ENCODE results near the gene PAFAH2. TPM values are rescaled to one million over a fixed set of nuclear protein-coding genes. Genes with fewer than 3 reads are reported as not detected.

PAFAH2 gene
- total RNA-seq, 1 experiment from 2014 or later = 13.0 TPM

GRCh38 chr1:26044414-26044813 is 46.6 kb upstream of the PAFAH2 start:
- no peaks in the 10 kb centered on the region for H4K20me1 ChIP-seq (ENCODE audit: insufficient read depth)
- H3K27me3 ChIP-seq (ENCODE audit: insufficient read depth, low read length) = no peaks in the 10 kb centered on the region
- H2AFZ ChIP-seq (ENCODE audit: low read depth, low read length, poor library complexity, severe bottlenecking) = no peak overlapping the region
- H3K9me3 ChIP-seq (ENCODE audit: control insufficient read depth in 1 of 2, insufficient read depth in 1 of 2, low read depth in 1 of 2, low read length in 2 of 2) = no peaks in the 10 kb centered on the region
- CTCF ChIA-PET = interaction anchor here (0.9 to 2.5 kb wide), 2 partner anchors 8 to 9 kb away, joined by 5 to 7 read pairs; no protein-coding TSS in a partner anchor
- ATAC-seq (no peak), DNase-seq (ENCODE audit: low read depth, low spot score) (no peak)
- BruUV-seq (replicated peaks) = no TSS peak
- intact Hi-C loops (cut with micrococcal nuclease) = no loop called here
- no peaks in the 10 kb centered on the region for H3K9me2 ChIP-seq (ENCODE audit: insufficient read depth)
- no peaks in the 10 kb centered on the region for H3K36me3 ChIP-seq (ENCODE audit: control insufficient read depth in 1 of 2, insufficient read depth in 2 of 2, low read length in 2 of 2)
- H3K79me2 ChIP-seq (ENCODE audit: insufficient read depth, low read length) = no peaks in the 10 kb centered on the region
- no peak overlapping the region for H3K4me2 ChIP-seq (ENCODE audit: low read length)
- RAD21 ChIA-PET (ENCODE audit: low non-redundant PET in 1 of 2, low total read pairs in 2 of 2, uncharacterized antibody in 2 of 2, unreplicated experiment in 2 of 2) = no interaction called here
- no peak for TF ChIP-seq SIN3A (IDR thresholded peaks at IDR 0.05; ENCODE audit: low read depth)
- TF ChIP-seq SRF (IDR thresholded peaks at IDR 0.05; ENCODE audit: low read depth) = no peak
- TF ChIP-seq FOSL1 (IDR thresholded peaks at IDR 0.05; ENCODE audit: low read depth) = no peak
- no peak for TF ChIP-seq SP1 (IDR thresholded peaks at IDR 0.05; ENCODE audit: low read depth)
- H3K27ac ChIP-seq (ENCODE audit: low read depth, low read length) = no peak overlapping the region
- no peaks in the 10 kb centered on the region for H3K4me1 ChIP-seq (ENCODE audit: control insufficient read depth in 1 of 2, insufficient read depth in 2 of 2, low read length in 2 of 2)
- POLR2A ChIA-PET = no interaction called here
- no peak overlapping the region for H3K9ac ChIP-seq (ENCODE audit: low read length)
- H3K4me3 ChIP-seq (replicated peaks in 1 of 2; ENCODE audit: low read depth in 1 of 2, low read length in 2 of 2) = no peak overlapping the region

- no peaks in the 10 kb centered on the region for H3K9me3 ChIP-seq (ENCODE audit: control insufficient read depth in 1 of 2, insufficient read depth in 1 of 2, low read depth in 1 of 2, low read length in 2 of 2)
- RAD21 ChIA-PET (ENCODE audit: low non-redundant PET in 1 of 2, low total read pairs in 2 of 2, uncharacterized antibody in 2 of 2, unreplicated experiment in 2 of 2) = no interaction called here
- H3K36me3 ChIP-seq (ENCODE audit: control insufficient read depth in 1 of 2, insufficient read depth in 2 of 2, low read length in 2 of 2) = no peaks in the 10 kb centered on the region
- no TSS peak for BruUV-seq (replicated peaks)
- intact Hi-C loops (cut with micrococcal nuclease) = no loop called here
- H3K4me2 ChIP-seq (ENCODE audit: low read length) = no peak overlapping the region
- H2AFZ ChIP-seq (ENCODE audit: low read depth, low read length, poor library complexity, severe bottlenecking) = no peak overlapping the region
- DNase-seq (ENCODE audit: low read depth, low spot score) (no peak), ATAC-seq (no peak)
- no peak overlapping the region for H3K4me3 ChIP-seq (replicated peaks in 1 of 2; ENCODE audit: low read depth in 1 of 2, low read length in 2 of 2)
- no peak overlapping the region for H3K9ac ChIP-seq (ENCODE audit: low read length)
- POLR2A ChIA-PET = no interaction called here
- H3K4me1 ChIP-seq (ENCODE audit: control insufficient read depth in 1 of 2, insufficient read depth in 2 of 2, low read length in 2 of 2) = no peaks in the 10 kb centered on the region
- H3K79me2 ChIP-seq (ENCODE audit: insufficient read depth, low read length) = no peaks in the 10 kb centered on the region
- TF ChIP-seq SP1 (IDR thresholded peaks at IDR 0.05; ENCODE audit: low read depth) (no peak), EGR1 (IDR thresholded peaks at IDR 0.05; ENCODE audit: low read depth) (no peak), REST (IDR thresholded peaks at IDR 0.05; ENCODE audit: low read depth) (no peak), ELF1 (IDR thresholded peaks at IDR 0.05; ENCODE audit: borderline replicate concordance, low read depth) (no peak), CTCF (IDR thresholded peaks at IDR 0.05 in 2 of 3, conservative IDR thresholded peaks at IDR 0.05 in 1 of 3; ENCODE audit: borderline replicate concordance in 1 of 3, insufficient read depth in 1 of 3, low read depth in 2 of 3, low read length in 2 of 3) (no peak), SRF (IDR thresholded peaks at IDR 0.05; ENCODE audit: low read depth) (no peak), FOSL1 (IDR thresholded peaks at IDR 0.05; ENCODE audit: low read depth) (no peak), ZBTB33 (IDR thresholded peaks at IDR 0.05; ENCODE audit: extremely low read depth, insufficient replicate concordance, low read length) (no peak)
- no peaks in the 10 kb centered on the region for H3K9me2 ChIP-seq (ENCODE audit: insufficient read depth)
- H3K27ac ChIP-seq (ENCODE audit: low read depth, low read length) = no peak overlapping the region
- CTCF ChIA-PET = interaction anchor here (2.5 kb wide), 1 partner anchor 8 kb away, joined by 7 read pairs; no protein-coding TSS in a partner anchor
- H3K27me3 ChIP-seq (ENCODE audit: insufficient read depth, low read length) = no peaks in the 10 kb centered on the region
- H4K20me1 ChIP-seq (ENCODE audit: insufficient read depth) = no peaks in the 10 kb centered on the region
These were observed 45.9 kb upstream of the PAFAH2 start for GRCh38 chr1:26043765-26044164.
